ENCODE results near the gene TMC7. TPM values are rescaled to one million over a fixed set of nuclear protein-coding genes. Genes with fewer than 3 reads are reported as not detected.

The TMC7 gene
- total and polyA plus RNA-seq, 2 experiments from 2014 or later, result 1.7 to 2.4 TPM

- H3K9me3 Mint-ChIP-seq, result peaks cover 8% of the 10 kb centered on the region; the same call in 1 of the 3 replicates
- Histone ChIP-seq H2AFZ (peak overlapping the region; percentile 97), H3K27ac (ENCODE audit: low read depth) (no peak overlapping the region), H3K4me3 (peak overlapping the region; percentile 52), H3K36me3 (ENCODE audit: insufficient read depth) (no peaks in the 10 kb centered on the region), H3K9me2 (ENCODE audit: insufficient read depth) (0 out of 2 replicates have a peak, but pooled peaks cover 3% of the 10 kb centered on the region), H3F3A (replicated peaks; ENCODE audit: low read depth) (no peaks in the 10 kb centered on the region), H3K4me2 (peak overlapping the region; percentile 81), H3K79me2 (replicated peaks; ENCODE audit: insufficient read depth) (no peaks in the 10 kb centered on the region), H3K27me3 (ENCODE audit: insufficient read depth) (peaks cover 18% of the 10 kb centered on the region), H4K20me1 (replicated peaks; ENCODE audit: insufficient read depth) (no peaks in the 10 kb centered on the region), H3K4me1 (ENCODE audit: insufficient read depth) (no peaks in the 10 kb centered on the region)
- ATAC-seq (peak; percentile 14), DNase-seq (ENCODE audit: low spot score) (no peak)
- H3K4me1 Mint-ChIP-seq, result no peaks in the 10 kb centered on the region
- H3K4me3 Mint-ChIP-seq, result peak overlapping the region; percentile 63; the same call in 1 of the 3 replicates
- TF ChIP-seq STAT1 (IDR thresholded peaks at IDR 0.05; ENCODE audit: unreplicated experiment) (no peak), POLR2AphosphoS5 (IDR thresholded peaks at IDR 0.05; ENCODE audit: low read depth) (no peak), ZNF331 (CRISPR knock-in tag; IDR thresholded peaks at IDR 0.05; ENCODE audit: low read depth) (no peak)
- TF ChIP-seq, protein P1, sequence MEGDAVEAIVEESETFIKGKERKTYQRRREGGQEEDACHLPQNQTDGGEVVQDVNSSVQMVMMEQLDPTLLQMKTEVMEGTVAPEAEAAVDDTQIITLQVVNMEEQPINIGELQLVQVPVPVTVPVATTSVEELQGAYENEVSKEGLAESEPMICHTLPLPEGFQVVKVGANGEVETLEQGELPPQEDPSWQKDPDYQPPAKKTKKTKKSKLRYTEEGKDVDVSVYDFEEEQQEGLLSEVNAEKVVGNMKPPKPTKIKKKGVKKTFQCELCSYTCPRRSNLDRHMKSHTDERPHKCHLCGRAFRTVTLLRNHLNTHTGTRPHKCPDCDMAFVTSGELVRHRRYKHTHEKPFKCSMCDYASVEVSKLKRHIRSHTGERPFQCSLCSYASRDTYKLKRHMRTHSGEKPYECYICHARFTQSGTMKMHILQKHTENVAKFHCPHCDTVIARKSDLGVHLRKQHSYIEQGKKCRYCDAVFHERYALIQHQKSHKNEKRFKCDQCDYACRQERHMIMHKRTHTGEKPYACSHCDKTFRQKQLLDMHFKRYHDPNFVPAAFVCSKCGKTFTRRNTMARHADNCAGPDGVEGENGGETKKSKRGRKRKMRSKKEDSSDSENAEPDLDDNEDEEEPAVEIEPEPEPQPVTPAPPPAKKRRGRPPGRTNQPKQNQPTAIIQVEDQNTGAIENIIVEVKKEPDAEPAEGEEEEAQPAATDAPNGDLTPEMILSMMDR (conservative IDR thresholded peaks at IDR 0.05; ENCODE audit: low read depth in 2 of 2), result no peak
- TF ChIP-seq, protein P2, sequence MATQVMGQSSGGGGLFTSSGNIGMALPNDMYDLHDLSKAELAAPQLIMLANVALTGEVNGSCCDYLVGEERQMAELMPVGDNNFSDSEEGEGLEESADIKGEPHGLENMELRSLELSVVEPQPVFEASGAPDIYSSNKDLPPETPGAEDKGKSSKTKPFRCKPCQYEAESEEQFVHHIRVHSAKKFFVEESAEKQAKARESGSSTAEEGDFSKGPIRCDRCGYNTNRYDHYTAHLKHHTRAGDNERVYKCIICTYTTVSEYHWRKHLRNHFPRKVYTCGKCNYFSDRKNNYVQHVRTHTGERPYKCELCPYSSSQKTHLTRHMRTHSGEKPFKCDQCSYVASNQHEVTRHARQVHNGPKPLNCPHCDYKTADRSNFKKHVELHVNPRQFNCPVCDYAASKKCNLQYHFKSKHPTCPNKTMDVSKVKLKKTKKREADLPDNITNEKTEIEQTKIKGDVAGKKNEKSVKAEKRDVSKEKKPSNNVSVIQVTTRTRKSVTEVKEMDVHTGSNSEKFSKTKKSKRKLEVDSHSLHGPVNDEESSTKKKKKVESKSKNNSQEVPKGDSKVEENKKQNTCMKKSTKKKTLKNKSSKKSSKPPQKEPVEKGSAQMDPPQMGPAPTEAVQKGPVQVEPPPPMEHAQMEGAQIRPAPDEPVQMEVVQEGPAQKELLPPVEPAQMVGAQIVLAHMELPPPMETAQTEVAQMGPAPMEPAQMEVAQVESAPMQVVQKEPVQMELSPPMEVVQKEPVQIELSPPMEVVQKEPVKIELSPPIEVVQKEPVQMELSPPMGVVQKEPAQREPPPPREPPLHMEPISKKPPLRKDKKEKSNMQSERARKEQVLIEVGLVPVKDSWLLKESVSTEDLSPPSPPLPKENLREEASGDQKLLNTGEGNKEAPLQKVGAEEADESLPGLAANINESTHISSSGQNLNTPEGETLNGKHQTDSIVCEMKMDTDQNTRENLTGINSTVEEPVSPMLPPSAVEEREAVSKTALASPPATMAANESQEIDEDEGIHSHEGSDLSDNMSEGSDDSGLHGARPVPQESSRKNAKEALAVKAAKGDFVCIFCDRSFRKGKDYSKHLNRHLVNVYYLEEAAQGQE (IDR thresholded peaks at IDR 0.05; ENCODE audit: unreplicated experiment), result no peak
- H3K27me3 Mint-ChIP-seq (ENCODE audit: insufficient read depth, low read depth, poor library complexity), result peaks cover 11% of the 10 kb centered on the region
- peaks cover 22% of the 10 kb centered on the region for H3K36me3 Mint-ChIP-seq (ENCODE audit: low read depth)
- no peak overlapping the region for H3K27ac Mint-ChIP-seq
These were observed 102.0 kb downstream of the TMC7 start for GRCh38 chr16:19085679-19086200.

- H3K27me3 Mint-ChIP-seq (ENCODE audit: insufficient read depth, low read depth, poor library complexity), result peaks cover 11% of the 10 kb centered on the region
- peak overlapping the region; percentile 52 for H3K4me3 ChIP-seq
- 0 out of 3 replicates have a peak, but pooled peaks cover 3% of the 10 kb centered on the region for H3K9me3 Mint-ChIP-seq
- TF ChIP-seq, protein P2 (IDR thresholded peaks at IDR 0.05; ENCODE audit: unreplicated experiment), result no peak
- TF ChIP-seq NANOG (IDR thresholded peaks at IDR 0.05; ENCODE audit: borderline replicate concordance) (no peak), JUNB (IDR thresholded peaks at IDR 0.05; ENCODE audit: unreplicated experiment) (no peak), ZNF331 (CRISPR knock-in tag; IDR thresholded peaks at IDR 0.05; ENCODE audit: low read depth) (no peak), EZH2 (IDR thresholded peaks at IDR 0.05; ENCODE audit: low read depth, unreplicated experiment) (no peak)
- TF ChIP-seq, protein P1 (conservative IDR thresholded peaks at IDR 0.05; ENCODE audit: low read depth in 2 of 2), result peak; percentile 91 to 98
- TF ChIP-seq, protein P3, sequence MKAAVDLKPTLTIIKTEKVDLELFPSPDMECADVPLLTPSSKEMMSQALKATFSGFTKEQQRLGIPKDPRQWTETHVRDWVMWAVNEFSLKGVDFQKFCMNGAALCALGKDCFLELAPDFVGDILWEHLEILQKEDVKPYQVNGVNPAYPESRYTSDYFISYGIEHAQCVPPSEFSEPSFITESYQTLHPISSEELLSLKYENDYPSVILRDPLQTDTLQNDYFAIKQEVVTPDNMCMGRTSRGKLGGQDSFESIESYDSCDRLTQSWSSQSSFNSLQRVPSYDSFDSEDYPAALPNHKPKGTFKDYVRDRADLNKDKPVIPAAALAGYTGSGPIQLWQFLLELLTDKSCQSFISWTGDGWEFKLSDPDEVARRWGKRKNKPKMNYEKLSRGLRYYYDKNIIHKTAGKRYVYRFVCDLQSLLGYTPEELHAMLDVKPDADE (IDR thresholded peaks at IDR 0.05), result no peak
- no peaks in the 10 kb centered on the region for H3F3A ChIP-seq (replicated peaks; ENCODE audit: low read depth)
- DNase-seq (ENCODE audit: low spot score) (peak; percentile 92), ATAC-seq (peak; percentile 98)
- peak overlapping the region; percentile 81 for H3K4me2 ChIP-seq
- no peaks in the 10 kb centered on the region for H3K4me1 Mint-ChIP-seq
- peaks cover 18% of the 10 kb centered on the region for H3K27me3 ChIP-seq (ENCODE audit: insufficient read depth)
- no peaks in the 10 kb centered on the region for H3K36me3 ChIP-seq (ENCODE audit: insufficient read depth)
- H3K79me2 ChIP-seq (replicated peaks; ENCODE audit: insufficient read depth), result no peaks in the 10 kb centered on the region
- H3K4me1 ChIP-seq (ENCODE audit: insufficient read depth), result no peaks in the 10 kb centered on the region
- no peak overlapping the region for H3K27ac ChIP-seq (ENCODE audit: low read depth)
- no peaks in the 10 kb centered on the region for H4K20me1 ChIP-seq (replicated peaks; ENCODE audit: insufficient read depth)
- peaks cover 14% of the 10 kb centered on the region for H3K36me3 Mint-ChIP-seq (ENCODE audit: low read depth)
- H3K27ac Mint-ChIP-seq, result no peak overlapping the region
- H3K4me3 Mint-ChIP-seq, result peak overlapping the region; percentile 63
- H3K9me2 ChIP-seq (ENCODE audit: insufficient read depth), result 0 out of 2 replicates have a peak, but pooled peaks cover 3% of the 10 kb centered on the region
- peak overlapping the region; percentile 97 for H2AFZ ChIP-seq
These were observed 102.8 kb downstream of the TMC7 start for GRCh38 chr16:19086322-19087199.

Data from GM23338 (cell line).